Gastroesophageal sphincter (tissue), 4 donors: ENCODE data around the gene SDCBP2. TPM values are rescaled to one million over a fixed set of nuclear protein-coding genes. Genes with fewer than 3 reads are reported as not detected.

Source experiments
- ATAC-seq: fragments of 150-250 bp; one replicate; pipeline ENCODE4 v1.9.1; 2016; ENCODE audit warnings: mild to moderate bottlenecking, moderate library complexity
- H3K27ac ChIP-seq, 4 donors: fragments of 200-600 bp; sonication (generic) in 3 of 4; 1 replicate in 3 of 4; 2 replicates in 1 of 4; pipeline ENCODE4 v1.5.1; 2016 to 2019
- H3K27me3 ChIP-seq: fragments of 200-600 bp; sonication (generic); one replicate; pipeline ENCODE4 v1.5.1; 2019
- H3K36me3 ChIP-seq, 2 donors: fragments of 200-600 bp; sonication (generic); one replicate each; pipeline ENCODE4 v1.5.1; 2019; ENCODE audit warnings: control low read depth in 1 of 2
- H3K4me1 ChIP-seq, 3 donors: fragments of 200-600 bp; sonication (generic); 1 replicate in 2 of 3; 2 replicates in 1 of 3; pipeline ENCODE4 v1.5.1; 2016 to 2019; ENCODE audit warnings: control low read depth in 2 of 3
- H3K4me3 ChIP-seq, 2 donors: fragments of 200-600 bp; sonication (generic); one replicate each; pipeline ENCODE4 v1.5.1; 2019; ENCODE audit warnings: mild to moderate bottlenecking in 1 of 2, moderate library complexity in 1 of 2
- H3K9me3 ChIP-seq, 3 donors: fragments of 200-600 bp; sonication (generic); one replicate each; pipeline ENCODE4 v1.5.1; 2017 to 2019; ENCODE audit warnings: control low read depth in 2 of 3
- CTCF ChIP-seq, 4 experiments: fragments of 200-600 bp in 2 of 4; fragments of 450-650 bp in 2 of 4; sonication (generic) in 1 of 4; IDR thresholded peaks; one replicate each; pipeline ENCODE4 v1.5.1; 2017 to 2019; ENCODE audit warnings: antibody characterized with exemption in 4 of 4, mild to moderate bottlenecking in 2 of 4, moderate library complexity in 2 of 4
- EP300 ChIP-seq: sonication (generic); formaldehyde crosslinking; IDR thresholded peaks from one replicate; pipeline ENCODE4 v1.6.1; 2017; ENCODE audit warnings: antibody characterized with exemption, mild to moderate bottlenecking
- POLR2A ChIP-seq, 2 donors: fragments of 450-650 bp; IDR thresholded peaks; one replicate each; pipeline ENCODE4 v1.6.1; 2017; ENCODE audit warnings: antibody characterized with exemption in 2 of 2, mild to moderate bottlenecking in 2 of 2, moderate library complexity in 1 of 2
- POLR2AphosphoS5 ChIP-seq: sonication (generic); formaldehyde crosslinking; IDR thresholded peaks from one replicate; pipeline ENCODE4 v1.6.1; 2017; ENCODE audit warnings: antibody characterized with exemption
- WGBS, 2 donors: methylation state at CpG; one replicate each; pipeline ENCODE4 v1.1.5; 2018; ENCODE audit warnings: low coverage in 1 of 2; 5-methylcytosine and 5-hydroxymethylcytosine counted together
- total RNA-seq, 4 donors: library from RNA; depleted of rRNA; stranded (reverse); fragments of >200 nt; gene quantifications; one replicate each; pipeline ENCODE4 v1.1.0, GENCODE V29; 2016

SDCBP2 gene
- total RNA-seq, 4 donors from 2014 or later = 1.6 to 17.5 (median 3.5) TPM

GRCh38 chr20:1293641-1294379 lies 35.1 kb downstream of the SDCBP2 start:
- 80 to 89% methylated on average over 1 to 3 of the region's 6 CpGs for WGBS, 2 donors
- TF ChIP-seq EP300 = no peak
- TF ChIP-seq POLR2AphosphoS5 = no peak
- no peak for TF ChIP-seq CTCF (IDR thresholded peaks at IDR 0.05)
- no peak for TF ChIP-seq POLR2A (IDR thresholded peaks at IDR 0.05)
- no peak for ATAC-seq

GRCh38 chr20:1292620-1293019 lies 36.3 kb downstream of the SDCBP2 start:
- Histone ChIP-seq H3K9me3 (no peaks in the 10 kb centered on the region), H3K36me3 (peaks cover 0 to 19% of the 10 kb centered on the region in 2 donors), H3K4me3 (no peak overlapping the region), H3K27me3 (no peaks in the 10 kb centered on the region), H3K4me1 (no peaks in the 10 kb centered on the region), H3K27ac (no peak overlapping the region)
- ATAC-seq = no peak
- WGBS, 2 donors = 57 to 88% methylated on average over 1 of the region's 1 CpG
- TF ChIP-seq POLR2A (IDR thresholded peaks at IDR 0.05) (no peak), POLR2AphosphoS5 (no peak), CTCF (IDR thresholded peaks at IDR 0.05) (no peak), EP300 (no peak)

More at GRCh38 chr20:1293641-1294379, 35.1 kb downstream of the SDCBP2 start:
- Histone ChIP-seq H3K36me3 (peaks cover 0 to 27% of the 10 kb centered on the region in 2 donors), H3K4me3 (no peak overlapping the region), H3K4me1 (no peaks in the 10 kb centered on the region), H3K27ac (no peak overlapping the region), H3K27me3 (no peaks in the 10 kb centered on the region), H3K9me3 (no peaks in the 10 kb centered on the region)

- no peak for ATAC-seq
- WGBS, 2 donors = 17 to 86% methylated on average over 2 of the region's 5 CpGs
- Histone ChIP-seq H3K9me3 (no peaks in the 10 kb centered on the region), H3K27ac (peak overlapping the region in 1 of 4 donors; percentile 34), H3K4me1 (no peaks in the 10 kb centered on the region), H3K27me3 (no peaks in the 10 kb centered on the region), H3K36me3 (peaks cover 0 to 5% of the 10 kb centered on the region in 2 donors), H3K4me3 (no peak overlapping the region)
- TF ChIP-seq EP300 (no peak), POLR2AphosphoS5 (peak; percentile 23)
These were observed 37.7 kb downstream of the SDCBP2 start for GRCh38 chr20:1291191-1291741.

- Histone ChIP-seq H3K9me3 (no peaks in the 10 kb centered on the region), H3K27ac (no peak overlapping the region), H3K4me1 (no peaks in the 10 kb centered on the region), H3K27me3 (no peaks in the 10 kb centered on the region), H3K4me3 (no peak overlapping the region), H3K36me3 (no peaks in the 10 kb centered on the region)
- no peak for ATAC-seq
- WGBS, 2 donors = 71 to 72% methylated on average over 4 to 7 of the region's 11 CpGs
- TF ChIP-seq POLR2AphosphoS5 (no peak), CTCF (IDR thresholded peaks at IDR 0.05) (no peak), POLR2A (IDR thresholded peaks at IDR 0.05) (no peak), EP300 (no peak)
These were observed 41.0 kb downstream of the SDCBP2 start for GRCh38 chr20:1287787-1288569.

- WGBS, 2 donors = 71 to 91% methylated on average over 1 of the region's 1 CpG
- ATAC-seq = no peak
These were observed 41.6 kb downstream of the SDCBP2 start for GRCh38 chr20:1287306-1287705.

More at GRCh38 chr20:1287306-1287705, 41.6 kb downstream of the SDCBP2 start:
- H3K9me3 ChIP-seq = no peaks in the 10 kb centered on the region
- no peaks in the 10 kb centered on the region for H3K36me3 ChIP-seq
- no peak for TF ChIP-seq POLR2AphosphoS5
- no peak for TF ChIP-seq CTCF (IDR thresholded peaks at IDR 0.05)
- TF ChIP-seq POLR2A (IDR thresholded peaks at IDR 0.05) = no peak
- no peak for TF ChIP-seq EP300
- no peak overlapping the region for H3K27ac ChIP-seq
- no peaks in the 10 kb centered on the region for H3K4me1 ChIP-seq
- no peaks in the 10 kb centered on the region for H3K27me3 ChIP-seq
- no peak overlapping the region for H3K4me3 ChIP-seq
